Measurements from ENCODE around the gene SEC61A1.

GRCh38 chr3:128083396-128083795, 31.2 kb downstream of the SEC61A1 start:
- no peak for TF ChIP-seq ELK1 (IDR thresholded peaks at IDR 0.05; ENCODE audit: low read depth, low read length)
- TF ChIP-seq PBX3 (IDR thresholded peaks at IDR 0.05), result no peak
- TF ChIP-seq EP300 (IDR thresholded peaks at IDR 0.05), result no peak
- no peak for TF ChIP-seq CHD2 (IDR thresholded peaks at IDR 0.05; ENCODE audit: low read length, partially characterized antibody)
- TF ChIP-seq CEBPB (IDR thresholded peaks at IDR 0.05), result no peak
- no peak for TF ChIP-seq CTCF (IDR thresholded peaks at IDR 0.05)
- no peak for TF ChIP-seq REST (IDR thresholded peaks at IDR 0.05)
- no peak for TF ChIP-seq FOSL2 (IDR thresholded peaks at IDR 0.05)
- TF ChIP-seq FOSL2 (CRISPR knock-in tag; IDR thresholded peaks at IDR 0.05), result no peak
- TF ChIP-seq EHMT2 (IDR thresholded peaks at IDR 0.05; ENCODE audit: low read depth), result no peak
- no peak for TF ChIP-seq MAX (IDR thresholded peaks at IDR 0.05)
- TF ChIP-seq RAD21 (conservative IDR thresholded peaks at IDR 0.05 in 1 of 2, IDR thresholded peaks at IDR 0.05 in 1 of 2), result no peak
- no peak for TF ChIP-seq RCOR1 (IDR thresholded peaks at IDR 0.05; ENCODE audit: low read depth, low read length)
- no peak for TF ChIP-seq POLR2A (IDR thresholded peaks at IDR 0.05; ENCODE audit: low read length)
- no peak for TF ChIP-seq KDM5A (IDR thresholded peaks at IDR 0.05)

Measured in A549 (cell line).